Trophoblast cell (in vitro differentiated cells and primary cell): ENCODE measurements around the gene SYT1.
"Not testable (repeated sequence)": the region's sequence is repeated elsewhere in the genome, so short reads cannot be mapped to it uniquely, and the experiment has no call there.

ENCODE experiments used
- DNase-seq, 2 donors: peaks; one replicate each; pipeline ENCODE4 v3.0.0-alpha.2; 2016
- H2AFZ ChIP-seq: 2 replicates; pipeline ENCODE4 v1.6.1; 2013; ENCODE audit warnings: low read length, moderate library complexity, mild to moderate bottlenecking; ENCODE audit not compliant: insufficient read depth, poor library complexity
- H2AK5ac ChIP-seq: 2 replicates; pipeline ENCODE4 v1.6.1; 2013; ENCODE audit warnings: mild to moderate bottlenecking, low read length
- H2BK120ac ChIP-seq: 2 replicates; pipeline ENCODE4 v1.6.1; 2013; ENCODE audit warnings: low read length, mild to moderate bottlenecking, moderate library complexity; ENCODE audit not compliant: insufficient read depth, poor library complexity
- H2BK12ac ChIP-seq: 2 replicates; pipeline ENCODE4 v1.6.1; 2013; ENCODE audit warnings: mild to moderate bottlenecking, low read length, moderate library complexity
- H2BK5ac ChIP-seq: 2 replicates; pipeline ENCODE4 v1.6.1; 2013; ENCODE audit warnings: low read length, low read depth, moderate library complexity, mild to moderate bottlenecking; ENCODE audit not compliant: poor library complexity
- H3K14ac ChIP-seq: 2 replicates; pipeline ENCODE4 v1.6.1; 2013; ENCODE audit warnings: mild to moderate bottlenecking, low read length
- H3K18ac ChIP-seq: 2 replicates; pipeline ENCODE4 v1.6.1; 2013; ENCODE audit warnings: mild to moderate bottlenecking, low read length
- H3K23ac ChIP-seq: 2 replicates; pipeline ENCODE4 v1.6.1; 2013; ENCODE audit warnings: low read length
- H3K27ac ChIP-seq: 2 replicates; pipeline ENCODE4 v1.5.1; 2013; ENCODE audit warnings: low read depth, mild to moderate bottlenecking, inconsistent platforms, low read length, moderate library complexity
- H3K27me3 ChIP-seq: 2 replicates; pipeline ENCODE4 v1.6.1; 2013; ENCODE audit warnings: inconsistent platforms, mild to moderate bottlenecking, low read length, moderate library complexity; ENCODE audit not compliant: insufficient read depth
- H3K36me3 ChIP-seq, 2 experiments: 1 replicate in 1 of 2; 2 replicates in 1 of 2; pipeline ENCODE4 v1.6.1; 2013; ENCODE audit warnings: low read length in 2 of 2, mild to moderate bottlenecking in 2 of 2, moderate library complexity in 1 of 2; ENCODE audit not compliant: insufficient read depth in 2 of 2, control insufficient read depth in 1 of 2
- H3K4ac ChIP-seq: 2 replicates; pipeline ENCODE4 v1.6.1; 2013; ENCODE audit warnings: low read depth, mild to moderate bottlenecking, low read length, moderate library complexity
- H3K4me1 ChIP-seq, 2 experiments: 1 replicate in 1 of 2; 2 replicates in 1 of 2; pipeline ENCODE4 v1.6.1; 2013; ENCODE audit warnings: low read length in 2 of 2, mild to moderate bottlenecking in 2 of 2, moderate library complexity in 1 of 2; ENCODE audit not compliant: insufficient read depth in 2 of 2, control insufficient read depth in 1 of 2
- H3K4me2 ChIP-seq: 2 replicates; pipeline ENCODE4 v1.6.1; 2013; ENCODE audit warnings: inconsistent platforms, mild to moderate bottlenecking, low read length, moderate library complexity
- H3K4me3 ChIP-seq: 2 replicates; pipeline ENCODE4 v1.5.1; 2013; ENCODE audit warnings: mild to moderate bottlenecking, low read depth, low read length, inconsistent platforms
- H3K79me1 ChIP-seq: one replicate; pipeline ENCODE4 v1.6.1; 2013; ENCODE audit warnings: low read length
- H3K79me2 ChIP-seq: 2 replicates; pipeline ENCODE4 v1.6.1; 2013; ENCODE audit warnings: low read length, mild to moderate bottlenecking; ENCODE audit not compliant: control insufficient read depth, insufficient read depth, poor library complexity
- H3K9ac ChIP-seq: 2 replicates; pipeline ENCODE4 v1.6.1; 2013; ENCODE audit warnings: mild to moderate bottlenecking, low read length
- H3K9me3 ChIP-seq: 2 replicates; pipeline ENCODE4 v1.6.1; 2013; ENCODE audit warnings: low read depth, mild to moderate bottlenecking, control low read depth, inconsistent platforms, low read length; ENCODE audit not compliant: insufficient read depth
- H4K12ac ChIP-seq: 2 replicates; pipeline ENCODE4 v1.6.1; 2013; ENCODE audit warnings: low read depth, mild to moderate bottlenecking, low read length, moderate library complexity
- H4K8ac ChIP-seq: 2 replicates; pipeline ENCODE4 v1.6.1; 2013; ENCODE audit warnings: low read depth, mild to moderate bottlenecking, low read length, moderate library complexity
- H4K91ac ChIP-seq: one replicate; pipeline ENCODE4 v1.6.1; 2013; ENCODE audit warnings: low read depth, mild to moderate bottlenecking, low read length, moderate library complexity
- whole genome bisulfite sequencing: extraction: QIAGEN DNeasy Blood & Tissue Kit; methylation state at CpG from one replicate; pipeline ENCODE4 v1.1.7; 2013; ENCODE audit warnings: missing lambda C conversion rate; ENCODE audit not compliant: insufficient read length, insufficient coverage; ENCODE audit errors: extremely low coverage; 5-methylcytosine and 5-hydroxymethylcytosine counted together

The SYT1 gene

DNA sequence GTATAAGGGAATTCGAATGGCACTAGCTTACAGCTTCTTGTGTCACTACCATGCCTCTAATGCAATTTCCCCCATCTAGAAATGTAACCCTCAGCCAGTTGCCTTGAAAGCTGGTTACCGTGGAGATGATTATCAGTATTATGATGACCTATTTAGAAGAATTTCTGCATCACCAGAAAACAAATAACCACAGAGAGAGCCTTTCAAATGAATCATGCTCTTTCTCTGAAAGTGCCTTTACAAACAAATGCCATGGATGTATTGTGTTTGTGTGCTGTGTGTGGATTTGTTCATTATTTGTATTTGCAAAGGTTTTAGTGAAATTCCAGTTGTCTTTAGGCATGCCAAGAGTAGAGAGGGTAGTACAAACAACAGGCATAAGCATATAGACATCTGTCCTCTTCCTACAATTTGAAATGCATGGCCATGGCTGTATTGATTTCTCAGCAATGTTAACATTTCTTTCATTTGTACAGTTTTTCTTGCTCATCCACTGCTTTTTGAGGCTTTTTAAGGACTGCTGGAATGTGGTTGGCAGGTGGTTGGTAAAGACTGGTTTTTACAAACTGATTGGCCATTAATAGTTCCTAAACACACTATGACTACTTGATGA is 559.6 kb downstream of the SYT1 start:
- Histone ChIP-seq H4K12ac (no peak overlapping the region), H4K91ac (no peak overlapping the region), H3K27me3 (no peaks in the 10 kb centered on the region), H3K27ac (peak overlapping the region; percentile 74), H3K14ac (no peak overlapping the region), H3K79me1 (peaks cover 4% of the 10 kb centered on the region), H3K4me2 (no peak overlapping the region), H3K23ac (no peak overlapping the region), H3K36me3 (no peaks in the 10 kb centered on the region), H2BK120ac (no peak overlapping the region), H3K79me2 (peaks cover 2% of the 10 kb centered on the region), H2AFZ (no peak overlapping the region), H2BK12ac (no peak overlapping the region), H2AK5ac (no peak overlapping the region), H3K4me1 (peaks cover 0 to 3% of the 10 kb centered on the region in 2 experiments), H4K8ac (no peak overlapping the region), H3K4me3 (no peak overlapping the region), H3K18ac (no peak overlapping the region), H3K4ac (no peak overlapping the region), H3K9me3 (no peaks in the 10 kb centered on the region), H3K9ac (no peak overlapping the region), H2BK5ac (no peak overlapping the region)
- no CpG with 5 or more reads among the region's 2 CpGs for WGBS
- peak; percentile 46 to 94 for DNase-seq

DNA sequence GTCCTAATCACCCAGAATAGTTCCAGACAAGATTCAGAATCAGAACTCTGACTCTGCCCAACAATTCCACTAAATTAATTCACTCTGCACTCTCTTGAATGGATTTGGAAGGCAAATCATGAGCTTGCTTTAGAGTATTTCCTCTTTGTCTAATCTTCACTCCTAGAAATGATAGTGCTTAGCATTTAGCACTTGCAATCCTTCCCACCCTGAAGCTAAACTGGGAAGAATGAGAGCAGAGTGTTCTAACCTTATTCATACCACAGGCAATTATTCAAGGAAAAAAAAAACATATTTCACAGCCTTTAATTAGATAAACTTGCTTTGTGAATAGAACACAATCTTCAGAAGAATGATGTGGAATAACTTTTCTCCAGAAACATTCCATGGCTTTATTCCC is 561.5 kb downstream of the SYT1 start:
- Histone ChIP-seq H2BK5ac (no peak overlapping the region), H3K36me3 (no peaks in the 10 kb centered on the region), H2BK120ac (no peak overlapping the region), H2AK5ac (no peak overlapping the region), H2AFZ (no peak overlapping the region), H3K79me1 (peaks cover 2% of the 10 kb centered on the region), H3K23ac (no peak overlapping the region), H4K8ac (no peak overlapping the region), H3K79me2 (no peaks in the 10 kb centered on the region), H3K18ac (no peak overlapping the region), H3K4me1 (peaks cover 0 to 2% of the 10 kb centered on the region in 2 experiments), H3K9ac (no peak overlapping the region), H3K27me3 (no peaks in the 10 kb centered on the region), H4K91ac (no peak overlapping the region), H3K4ac (no peak overlapping the region), H3K4me3 (no peak overlapping the region), H2BK12ac (no peak overlapping the region), H3K14ac (no peak overlapping the region), H3K9me3 (no peaks in the 10 kb centered on the region), H3K4me2 (no peak overlapping the region), H4K12ac (no peak overlapping the region), H3K27ac (no peak overlapping the region)
- no peak for DNase-seq

DNA sequence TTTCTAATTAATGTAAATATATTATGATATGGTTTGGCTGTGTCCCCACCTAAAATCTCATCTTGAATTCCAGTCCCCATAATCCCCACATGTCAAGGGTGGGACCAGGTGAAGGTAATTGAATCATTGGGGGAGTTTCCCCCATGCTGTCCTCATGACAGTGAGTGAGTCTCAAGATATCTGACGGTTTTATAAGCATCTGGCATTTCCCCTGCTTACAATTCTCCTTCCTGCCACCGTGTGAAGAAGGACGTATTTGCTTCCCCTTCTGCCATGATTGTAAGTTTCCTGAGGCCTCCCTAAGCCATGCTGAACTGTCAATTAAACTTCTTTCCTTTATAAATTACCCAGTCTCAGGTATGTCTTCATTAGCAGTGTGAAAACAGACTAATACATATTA is 562.2 kb downstream of the SYT1 start:
- H4K12ac ChIP-seq, H3K18ac ChIP-seq, H3K23ac ChIP-seq, H3K27ac ChIP-seq, H3K14ac ChIP-seq, H3K36me3 ChIP-seq, H3K4me2 ChIP-seq, DNase-seq, H4K91ac ChIP-seq, H4K8ac ChIP-seq, H3K4ac ChIP-seq, H3K4me1 ChIP-seq, H2BK5ac ChIP-seq, H3K79me2 ChIP-seq, H3K27me3 ChIP-seq, H3K4me3 ChIP-seq, H2AK5ac ChIP-seq, H3K79me1 ChIP-seq, H3K9ac ChIP-seq, H2AFZ ChIP-seq, H3K9me3 ChIP-seq: not testable (repeated sequence)
- no CpG with 5 or more reads among the region's 3 CpGs for WGBS
- H2BK12ac ChIP-seq: peak overlapping the region; percentile 36
- peak overlapping the region; percentile 24 for H2BK120ac ChIP-seq

DNA sequence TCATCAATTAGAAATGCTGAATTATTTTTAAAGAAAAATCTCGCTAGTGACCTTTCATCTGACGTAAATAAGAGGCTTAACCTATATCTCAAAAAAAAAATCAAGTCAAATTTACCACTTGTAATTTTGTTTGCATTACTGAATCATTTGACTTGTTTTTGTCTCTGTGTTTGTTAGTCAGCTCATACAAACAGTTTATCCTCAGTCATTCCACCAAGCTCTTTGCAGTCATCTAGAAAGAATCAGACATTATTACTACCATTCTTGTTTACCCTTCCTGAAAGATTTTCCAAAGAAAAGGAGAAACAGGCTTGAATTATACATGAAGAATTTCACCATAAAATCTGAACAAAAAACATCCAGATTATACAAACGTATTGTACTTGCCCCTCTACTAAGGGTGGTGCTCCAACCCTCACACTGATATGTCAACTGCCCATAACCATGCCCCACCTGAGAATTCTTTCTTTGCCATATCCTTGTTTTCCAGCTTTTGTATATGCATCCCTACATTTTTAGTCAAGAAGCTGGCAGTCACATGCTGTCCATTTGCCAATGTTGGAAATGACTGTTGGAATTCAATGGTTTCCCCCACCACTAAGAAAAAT is 569.0 kb downstream of the SYT1 start:
- no peak overlapping the region for H2AK5ac ChIP-seq
- H3K23ac ChIP-seq: no peak overlapping the region
- H3K9ac ChIP-seq: no peak overlapping the region
- no peak overlapping the region for H2BK5ac ChIP-seq
- no peaks in the 10 kb centered on the region for H3K79me2 ChIP-seq
- no peak for DNase-seq
- H4K91ac ChIP-seq: no peak overlapping the region
- no peaks in the 10 kb centered on the region for H3K4me1 ChIP-seq
- H3K4me2 ChIP-seq: no peak overlapping the region
- H2BK12ac ChIP-seq: no peak overlapping the region
- no peak overlapping the region for H3K27ac ChIP-seq
- no peaks in the 10 kb centered on the region for H3K79me1 ChIP-seq
- H3K9me3 ChIP-seq: no peaks in the 10 kb centered on the region
- no peak overlapping the region for H3K4ac ChIP-seq
- H3K14ac ChIP-seq: no peak overlapping the region
- WGBS: no CpG with 5 or more reads among the region's 3 CpGs
- no peak overlapping the region for H2AFZ ChIP-seq
- no peaks in the 10 kb centered on the region for H3K27me3 ChIP-seq
- no peaks in the 10 kb centered on the region for H3K36me3 ChIP-seq
- no peak overlapping the region for H4K8ac ChIP-seq
- H3K18ac ChIP-seq: no peak overlapping the region
- H2BK120ac ChIP-seq: no peak overlapping the region
- no peak overlapping the region for H3K4me3 ChIP-seq
- H4K12ac ChIP-seq: no peak overlapping the region
